ENCODE data around the gene PDZD2. TPM values are rescaled to one million over a fixed set of nuclear protein-coding genes. Genes with fewer than 3 reads are reported as not detected.

Gene PDZD2
- total RNA-seq, 1 experiment from 2014 or later: 0.37 TPM

GRCh38 chr5:32029261-32029660 is 390.3 kb downstream of the PDZD2 start:
- no peak overlapping the region for H3K27ac ChIP-seq (ENCODE audit: low read depth, low read length)
- TF ChIP-seq ELF1 (IDR thresholded peaks at IDR 0.05; ENCODE audit: borderline replicate concordance, low read depth): no peak
- TF ChIP-seq ATF3 (IDR thresholded peaks at IDR 0.05): no peak
- no peak for TF ChIP-seq SRF (IDR thresholded peaks at IDR 0.05; ENCODE audit: low read depth)
- H3K36me3 ChIP-seq (ENCODE audit: control insufficient read depth in 1 of 2, insufficient read depth in 2 of 2, low read length in 2 of 2): no peaks in the 10 kb centered on the region
- no peak for DNase-seq (ENCODE audit: low read depth, low spot score)
- H3K27me3 ChIP-seq (ENCODE audit: insufficient read depth, low read length): no peaks in the 10 kb centered on the region
- CTCF ChIA-PET: interaction anchor here (1.1 kb wide), 1 partner anchor 47 kb away, joined by 3 read pairs; no protein-coding TSS in a partner anchor
- no peaks in the 10 kb centered on the region for H4K20me1 ChIP-seq (ENCODE audit: insufficient read depth)
- ATAC-seq: no peak
- no peaks in the 10 kb centered on the region for H3K9me3 ChIP-seq (ENCODE audit: control insufficient read depth in 1 of 2, insufficient read depth in 1 of 2, low read depth in 1 of 2, low read length in 2 of 2)
- H3K4me1 ChIP-seq (ENCODE audit: control insufficient read depth in 1 of 2, insufficient read depth in 2 of 2, low read length in 2 of 2): peaks cover 0 to 2% of the 10 kb centered on the region in 2 experiments; a peak in 1 of 4 replicates
- H3K79me2 ChIP-seq (ENCODE audit: insufficient read depth, low read length): no peaks in the 10 kb centered on the region
- H3K9ac ChIP-seq (ENCODE audit: low read length): no peak overlapping the region
- POLR2A ChIA-PET: no interaction called here
- no peak overlapping the region for H2AFZ ChIP-seq (ENCODE audit: low read depth, low read length, poor library complexity, severe bottlenecking)
- intact Hi-C loops (cut with micrococcal nuclease): no loop called here
- H3K4me2 ChIP-seq (ENCODE audit: low read length): no peak overlapping the region
- no peak overlapping the region for H3K4me3 ChIP-seq (replicated peaks in 1 of 2; ENCODE audit: low read depth in 1 of 2, low read length in 2 of 2)
- BruUV-seq (replicated peaks): no TSS peak
- H3K9me2 ChIP-seq (ENCODE audit: insufficient read depth): no peaks in the 10 kb centered on the region
- RAD21 ChIA-PET (ENCODE audit: low non-redundant PET in 1 of 2, low total read pairs in 2 of 2, uncharacterized antibody in 2 of 2, unreplicated experiment in 2 of 2): no interaction called here

- H3K36me3 ChIP-seq (ENCODE audit: control insufficient read depth in 1 of 2, insufficient read depth in 2 of 2, low read length in 2 of 2): no peaks in the 10 kb centered on the region
- intact Hi-C loops (cut with micrococcal nuclease): no loop called here
- H3K27me3 ChIP-seq (ENCODE audit: insufficient read depth, low read length): no peaks in the 10 kb centered on the region
- H2AFZ ChIP-seq (ENCODE audit: low read depth, low read length, poor library complexity, severe bottlenecking): no peak overlapping the region
- no peak overlapping the region for H3K27ac ChIP-seq (ENCODE audit: low read depth, low read length)
- ChIA-PET RAD21 (ENCODE audit: low non-redundant PET in 1 of 2, low total read pairs in 2 of 2, uncharacterized antibody in 2 of 2, unreplicated experiment in 2 of 2) (no interaction called here), CTCF (interaction anchor here (1.1 kb wide), 1 partner anchor 47 kb away, joined by 3 read pairs; no protein-coding TSS in a partner anchor), POLR2A (no interaction called here)
- H3K79me2 ChIP-seq (ENCODE audit: insufficient read depth, low read length): no peaks in the 10 kb centered on the region
- peaks cover 0 to 2% of the 10 kb centered on the region in 2 experiments; a peak in 1 of 4 replicates for H3K4me1 ChIP-seq (ENCODE audit: control insufficient read depth in 1 of 2, insufficient read depth in 2 of 2, low read length in 2 of 2)
- TF ChIP-seq RAD21 (IDR thresholded peaks at IDR 0.05; ENCODE audit: low read depth): no peak
- TF ChIP-seq SIN3A (IDR thresholded peaks at IDR 0.05; ENCODE audit: low read depth): no peak
- BruUV-seq (replicated peaks): no TSS peak
- H3K9ac ChIP-seq (ENCODE audit: low read length): no peak overlapping the region
- H3K4me2 ChIP-seq (ENCODE audit: low read length): no peak overlapping the region
- ATAC-seq (no peak), DNase-seq (ENCODE audit: low read depth, low spot score) (no peak)
- H3K4me3 ChIP-seq (replicated peaks in 1 of 2; ENCODE audit: low read depth in 1 of 2, low read length in 2 of 2): no peak overlapping the region
- H3K9me3 ChIP-seq (ENCODE audit: control insufficient read depth in 1 of 2, insufficient read depth in 1 of 2, low read depth in 1 of 2, low read length in 2 of 2): no peaks in the 10 kb centered on the region
- H3K9me2 ChIP-seq (ENCODE audit: insufficient read depth): no peaks in the 10 kb centered on the region
- no peaks in the 10 kb centered on the region for H4K20me1 ChIP-seq (ENCODE audit: insufficient read depth)
Observed at GRCh38 chr5:32029781-32030180, 390.9 kb downstream of the PDZD2 start.
